Measurements from ENCODE around the gene STXBP5.

DNA sequence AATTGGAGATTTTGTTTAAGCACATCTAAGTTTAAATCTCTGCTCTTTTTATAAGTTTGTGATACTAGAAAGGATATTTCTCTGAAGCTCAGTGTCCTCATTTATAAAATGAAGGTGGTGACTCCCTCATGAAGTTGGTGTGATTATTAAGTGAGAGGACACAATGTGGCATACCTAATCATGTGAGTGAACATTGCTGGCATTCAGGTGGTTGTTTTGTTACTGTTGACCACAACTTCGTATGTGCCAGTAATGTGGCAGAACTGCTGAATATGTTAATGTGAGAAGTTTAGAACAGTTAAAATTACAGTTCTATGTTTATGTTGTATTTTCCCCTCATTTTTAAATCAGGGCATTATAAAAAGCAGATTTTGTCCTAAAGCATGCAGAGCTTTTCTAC is 127.2 kb downstream of the STXBP5 start:
- TF ChIP-seq POLR2A (IDR thresholded peaks at IDR 0.05; ENCODE audit: low read length): no peak
- no peak for TF ChIP-seq GATA1 (IDR thresholded peaks at IDR 0.05; ENCODE audit: low read depth, low read length)
